ENCODE measurements around the gene LHFPL3. TPM values are rescaled to one million over a fixed set of nuclear protein-coding genes. Genes with fewer than 3 reads are reported as not detected.

LHFPL3 gene
- total RNA-seq, 4 donors from 2014 or later: not detected

GRCh38 chr7:104661575-104661974 lies 333.2 kb downstream of the LHFPL3 start:
- intact Hi-C loops (cut with DNase I; ENCODE audit: low total_unique reads): no loop called here
- Histone ChIP-seq H3K9me3 (no peaks in the 10 kb centered on the region), H3K4me1 (no peaks in the 10 kb centered on the region), H3K27me3 (no peaks in the 10 kb centered on the region), H3K4me3 (no peak overlapping the region), H3K36me3 (no peaks in the 10 kb centered on the region), H3K27ac (no peak overlapping the region)
- in situ Hi-C loops (cut with MboI; ENCODE audit: low sequenced_read_pairs in 4 of 4): no loop called here
- TF ChIP-seq CTCF (IDR thresholded peaks at IDR 0.05 in 4 of 5, conservative IDR thresholded peaks at IDR 0.05 in 1 of 5) (no peak), POLR2A (IDR thresholded peaks at IDR 0.05) (no peak)
- DNase-seq (no peak), ATAC-seq (no peak)

GRCh38 chr7:104664648-104665047 lies 336.2 kb downstream of the LHFPL3 start:
- no peak overlapping the region for H3K27ac ChIP-seq
- no peaks in the 10 kb centered on the region for H3K36me3 ChIP-seq
- H3K4me1 ChIP-seq: no peaks in the 10 kb centered on the region
- in situ Hi-C loops (cut with MboI; ENCODE audit: low sequenced_read_pairs in 4 of 4) (no loop called here), intact Hi-C loops (cut with DNase I; ENCODE audit: low total_unique reads) (no loop called here)
- ATAC-seq (no peak), DNase-seq (no peak)
- no peaks in the 10 kb centered on the region for H3K9me3 ChIP-seq
- H3K4me3 ChIP-seq: no peak overlapping the region
- no peaks in the 10 kb centered on the region for H3K27me3 ChIP-seq
- TF ChIP-seq POLR2A (IDR thresholded peaks at IDR 0.05) (no peak), CTCF (IDR thresholded peaks at IDR 0.05 in 4 of 5, conservative IDR thresholded peaks at IDR 0.05 in 1 of 5) (no peak)

- DNase-seq: no peak
- in situ Hi-C loops (cut with MboI; ENCODE audit: low sequenced_read_pairs in 4 of 4): no loop called here
- no peaks in the 10 kb centered on the region for H3K4me1 ChIP-seq
- no peak for TF ChIP-seq CTCF (IDR thresholded peaks at IDR 0.05 in 4 of 5, conservative IDR thresholded peaks at IDR 0.05 in 1 of 5)
- no peak for TF ChIP-seq POLR2A (IDR thresholded peaks at IDR 0.05)
- ATAC-seq: no peak
- H3K36me3 ChIP-seq: no peaks in the 10 kb centered on the region
- H3K27me3 ChIP-seq: no peaks in the 10 kb centered on the region
- no peak overlapping the region for H3K4me3 ChIP-seq
- H3K9me3 ChIP-seq: no peaks in the 10 kb centered on the region
- H3K27ac ChIP-seq: no peak overlapping the region
- intact Hi-C loops (cut with DNase I; ENCODE audit: low total_unique reads): no loop called here
Observed at GRCh38 chr7:104677587-104677986, 349.2 kb downstream of the LHFPL3 start.

- in situ Hi-C loops (cut with MboI; ENCODE audit: low sequenced_read_pairs in 4 of 4): no loop called here
- no peak for TF ChIP-seq CTCF (IDR thresholded peaks at IDR 0.05 in 4 of 5, conservative IDR thresholded peaks at IDR 0.05 in 1 of 5)
- TF ChIP-seq POLR2A (IDR thresholded peaks at IDR 0.05): no peak
- Histone ChIP-seq H3K9me3 (no peaks in the 10 kb centered on the region), H3K4me1 (no peaks in the 10 kb centered on the region), H3K27me3 (no peaks in the 10 kb centered on the region), H3K36me3 (no peaks in the 10 kb centered on the region), H3K27ac (no peak overlapping the region), H3K4me3 (no peak overlapping the region)
- ATAC-seq (no peak), DNase-seq (no peak)
- intact Hi-C loops (cut with DNase I; ENCODE audit: low total_unique reads): no loop called here
Observed at GRCh38 chr7:104679085-104679484, 350.7 kb downstream of the LHFPL3 start.

GRCh38 chr7:104686286-104686685 lies 357.9 kb downstream of the LHFPL3 start:
- H3K27me3 ChIP-seq: no peaks in the 10 kb centered on the region
- intact Hi-C loops (cut with DNase I; ENCODE audit: low total_unique reads) (no loop called here), in situ Hi-C loops (cut with MboI; ENCODE audit: low sequenced_read_pairs in 4 of 4) (no loop called here)
- TF ChIP-seq POLR2A (IDR thresholded peaks at IDR 0.05) (no peak), CTCF (IDR thresholded peaks at IDR 0.05 in 4 of 5, conservative IDR thresholded peaks at IDR 0.05 in 1 of 5) (no peak)
- no peaks in the 10 kb centered on the region for H3K4me1 ChIP-seq
- no peak overlapping the region for H3K4me3 ChIP-seq
- H3K27ac ChIP-seq: no peak overlapping the region
- ATAC-seq (no peak), DNase-seq (no peak)
- H3K36me3 ChIP-seq: no peaks in the 10 kb centered on the region
- H3K9me3 ChIP-seq: no peaks in the 10 kb centered on the region
